ENCODE results near the gene GPAM.

The GPAM gene

DNA sequence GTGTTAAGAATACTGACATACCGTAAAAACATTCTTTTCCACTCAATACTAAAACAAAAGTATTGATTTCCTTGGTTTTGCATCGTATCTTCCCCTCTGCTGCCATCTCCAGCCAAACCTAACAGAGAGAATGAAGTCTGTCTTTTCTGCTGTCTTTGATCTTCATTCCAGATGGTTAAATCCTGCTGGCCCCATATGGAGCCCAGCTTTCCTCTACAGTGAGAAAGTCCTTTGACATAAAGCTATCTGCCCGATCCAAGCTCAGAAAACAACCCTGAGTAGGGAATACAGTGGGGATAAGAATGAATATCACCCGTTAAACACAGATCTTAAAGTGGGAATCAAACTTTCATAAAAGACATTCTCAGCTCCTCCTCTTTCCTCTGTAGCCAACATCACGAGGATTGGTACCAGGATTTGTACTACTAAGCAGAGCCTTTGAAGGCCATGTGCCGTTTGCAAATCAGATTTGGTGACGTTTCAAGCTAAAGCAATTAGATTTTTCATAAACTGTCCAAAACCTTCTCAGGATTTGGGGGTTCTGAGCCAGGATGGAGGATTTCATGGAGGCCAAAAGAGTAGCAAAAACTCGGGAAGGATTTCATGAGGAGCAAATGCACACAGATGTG lies 30.8 kb upstream of the GPAM start:
- no peak for TF ChIP-seq CTCF (IDR thresholded peaks at IDR 0.05; ENCODE audit: low read depth, low read length)

GRCh38 chr10:112213836-112214235 lies 30.3 kb upstream of the GPAM start:
- no peak for TF ChIP-seq CTCF (IDR thresholded peaks at IDR 0.05; ENCODE audit: low read depth, low read length)
- no peak overlapping the region for H3K4me3 ChIP-seq (ENCODE audit: low read depth, low read length)

More for the DNA sequence above, 30.8 kb upstream of the GPAM start:
- H3K4me3 ChIP-seq (ENCODE audit: low read depth, low read length) = no peak overlapping the region

GRCh38 chr10:112213098-112213823 lies 29.7 kb upstream of the GPAM start:
- no peak for TF ChIP-seq CTCF (IDR thresholded peaks at IDR 0.05; ENCODE audit: low read depth, low read length)
- H3K4me3 ChIP-seq (ENCODE audit: low read depth, low read length) = no peak overlapping the region

GRCh38 chr10:112210666-112211065 lies 27.1 kb upstream of the GPAM start:
- TF ChIP-seq CTCF (IDR thresholded peaks at IDR 0.05; ENCODE audit: low read depth, low read length) = no peak
- no peak overlapping the region for H3K4me3 ChIP-seq (ENCODE audit: low read depth, low read length)

GRCh38 chr10:112209684-112210131 lies 26.1 kb upstream of the GPAM start:
- TF ChIP-seq CTCF (IDR thresholded peaks at IDR 0.05; ENCODE audit: low read depth, low read length) = no peak

DNA sequence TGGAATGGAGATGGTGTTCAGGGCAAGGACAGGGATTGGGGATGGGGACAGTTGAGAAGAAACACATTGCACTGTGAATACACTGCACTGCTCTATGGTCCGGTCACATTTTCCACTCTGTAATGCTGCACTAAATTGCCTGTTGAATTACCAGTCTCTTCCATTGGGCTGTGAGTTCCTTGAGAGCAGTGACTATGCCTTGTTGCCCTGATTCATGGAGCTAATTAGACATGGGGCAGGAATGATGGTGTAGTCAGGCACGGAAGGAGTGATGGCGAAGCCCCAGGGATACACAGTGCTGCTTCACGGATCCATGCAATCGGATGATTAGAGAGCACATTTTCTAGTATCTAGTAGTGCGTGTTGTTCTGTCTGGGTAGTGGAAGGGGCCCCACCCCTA lies 25.4 kb upstream of the GPAM start:
- TF ChIP-seq CTCF (IDR thresholded peaks at IDR 0.05; ENCODE audit: low read depth, low read length) = no peak
- no peak overlapping the region for H3K4me3 ChIP-seq (ENCODE audit: low read depth, low read length)

More at GRCh38 chr10:112209684-112210131, 26.1 kb upstream of the GPAM start:
- no peak overlapping the region for H3K4me3 ChIP-seq (ENCODE audit: low read depth, low read length)

- no peak for TF ChIP-seq CTCF (IDR thresholded peaks at IDR 0.05; ENCODE audit: low read depth, low read length)
- H3K4me3 ChIP-seq (ENCODE audit: low read depth, low read length) = no peak overlapping the region
Measured at GRCh38 chr10:112208292-112208691, 24.7 kb upstream of the GPAM start.

Measured in WI38 (cell line).